ENCODE results near the gene LPAR4.

Gene LPAR4, protein sequence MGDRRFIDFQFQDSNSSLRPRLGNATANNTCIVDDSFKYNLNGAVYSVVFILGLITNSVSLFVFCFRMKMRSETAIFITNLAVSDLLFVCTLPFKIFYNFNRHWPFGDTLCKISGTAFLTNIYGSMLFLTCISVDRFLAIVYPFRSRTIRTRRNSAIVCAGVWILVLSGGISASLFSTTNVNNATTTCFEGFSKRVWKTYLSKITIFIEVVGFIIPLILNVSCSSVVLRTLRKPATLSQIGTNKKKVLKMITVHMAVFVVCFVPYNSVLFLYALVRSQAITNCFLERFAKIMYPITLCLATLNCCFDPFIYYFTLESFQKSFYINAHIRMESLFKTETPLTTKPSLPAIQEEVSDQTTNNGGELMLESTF

DNA sequence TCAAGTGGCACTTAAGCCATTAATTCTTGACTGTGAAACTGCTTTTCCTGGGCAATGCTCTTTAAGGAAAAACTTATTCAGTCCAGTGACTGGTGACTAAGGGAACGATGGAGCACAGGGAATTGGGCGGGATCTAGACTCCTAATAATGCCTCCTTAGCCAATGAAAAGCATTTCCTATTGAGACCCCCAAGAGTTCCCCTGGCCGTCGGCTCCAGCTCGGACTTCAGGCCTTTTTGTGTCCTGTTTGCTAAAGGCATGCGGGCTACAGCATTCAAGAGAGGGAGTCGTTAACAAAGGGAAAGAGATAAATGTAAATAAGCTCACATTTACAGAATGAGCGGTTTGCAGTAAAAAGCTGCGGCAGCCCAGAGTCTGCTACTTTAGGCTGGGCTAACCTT, at the start of gene LPAR4:
Gene LPAR4, plus strand, starts transcription at position 232 of the 400 bp plus-strand sequence. CDS start 7,150 bp downstream, outside the sequence.
- H3K36me3 ChIP-seq (ENCODE audit: control insufficient read depth, insufficient read depth, low read length) = no peaks in the 10 kb centered on the region
- H3K27me3 ChIP-seq (ENCODE audit: control insufficient read depth, insufficient read depth, low read length) = no peaks in the 10 kb centered on the region
- no peaks in the 10 kb centered on the region for H3K9me3 ChIP-seq (ENCODE audit: control insufficient read depth, insufficient read depth, low read length)
- H3K4me3 ChIP-seq (ENCODE audit: low read depth, low read length) = peak within 1 kb of the TSS; percentile 39
- peak within 1 kb of the TSS; percentile 5 for H3K9ac ChIP-seq (ENCODE audit: low read depth, low read length)
- no peaks in the 10 kb centered on the region for H3K4me1 ChIP-seq (ENCODE audit: control insufficient read depth, insufficient read depth, low read length)

DNA sequence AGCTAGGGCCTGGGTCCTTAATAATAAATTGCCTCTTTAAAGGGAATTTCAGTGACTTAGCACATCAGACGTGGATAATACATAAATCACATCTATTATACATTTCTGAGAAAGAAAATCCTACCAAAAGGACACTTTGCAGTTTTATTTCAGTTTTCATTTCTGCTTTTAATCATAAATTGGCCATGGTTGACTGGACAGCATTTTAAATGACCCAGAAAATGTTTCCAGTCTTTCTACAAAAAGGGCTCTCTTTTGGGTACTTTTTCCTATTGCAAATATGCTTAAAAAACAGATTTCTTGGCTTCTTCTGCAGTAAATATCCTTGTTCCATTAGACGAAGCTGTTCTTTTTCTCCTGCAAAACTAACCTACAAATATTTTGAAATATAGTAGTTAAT, 41.4 kb upstream of the LPAR4 start:
- Histone ChIP-seq H3K27me3 (ENCODE audit: control insufficient read depth, insufficient read depth, low read length) (no peaks in the 10 kb centered on the region), H3K4me1 (ENCODE audit: control insufficient read depth, insufficient read depth, low read length) (no peaks in the 10 kb centered on the region), H3K4me3 (ENCODE audit: low read depth, low read length) (no peak overlapping the region), H3K9ac (ENCODE audit: low read depth, low read length) (no peak overlapping the region), H3K36me3 (ENCODE audit: control insufficient read depth, insufficient read depth, low read length) (no peaks in the 10 kb centered on the region), H3K9me3 (ENCODE audit: control insufficient read depth, insufficient read depth, low read length) (no peaks in the 10 kb centered on the region)

DNA sequence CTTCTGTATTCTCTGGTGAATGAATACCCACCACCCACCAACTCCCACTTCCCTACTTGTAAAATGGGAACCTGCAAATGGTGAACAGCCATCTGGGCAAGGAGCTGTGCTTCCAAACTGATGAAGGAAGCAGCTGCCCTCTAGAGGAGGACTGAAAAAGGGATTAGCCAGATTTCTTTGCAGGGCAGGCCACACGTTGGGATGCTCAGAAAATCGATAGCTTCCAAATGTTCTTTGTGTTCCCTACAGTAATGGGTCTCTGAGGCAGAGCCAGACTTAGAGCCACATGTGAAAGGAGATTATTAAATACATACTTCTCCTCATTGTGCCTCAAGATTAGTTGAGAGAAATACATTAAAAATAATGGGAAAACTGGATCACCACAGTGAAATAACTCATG, 39.3 kb upstream of the LPAR4 start:
- Histone ChIP-seq H3K9me3 (ENCODE audit: control insufficient read depth, insufficient read depth, low read length) (no peaks in the 10 kb centered on the region), H3K4me3 (ENCODE audit: low read depth, low read length) (no peak overlapping the region), H3K36me3 (ENCODE audit: control insufficient read depth, insufficient read depth, low read length) (no peaks in the 10 kb centered on the region), H3K4me1 (ENCODE audit: control insufficient read depth, insufficient read depth, low read length) (no peaks in the 10 kb centered on the region), H3K9ac (ENCODE audit: low read depth, low read length) (no peak overlapping the region), H3K27me3 (ENCODE audit: control insufficient read depth, insufficient read depth, low read length) (no peaks in the 10 kb centered on the region)

DNA sequence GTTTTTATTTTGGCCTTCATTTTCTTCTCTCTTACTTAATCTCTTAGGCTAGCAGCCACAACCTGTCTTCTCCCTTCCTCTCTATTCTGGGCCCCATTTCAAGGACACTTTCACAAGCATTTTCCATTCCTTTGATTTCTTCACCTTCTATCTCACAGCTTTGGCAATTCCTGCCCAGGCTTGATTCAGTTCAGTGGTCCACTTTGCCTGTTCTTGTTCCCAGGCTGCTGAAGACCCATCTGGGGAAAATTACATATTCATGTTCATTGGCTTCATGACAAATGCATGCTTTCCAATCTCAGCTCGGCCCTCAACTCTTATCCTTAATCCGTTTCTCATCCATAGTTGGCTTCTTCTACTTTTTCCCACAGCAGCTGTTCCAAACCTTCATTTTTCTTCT, 38.7 kb upstream of the LPAR4 start:
- Histone ChIP-seq H3K9ac (ENCODE audit: low read depth, low read length) (no peak overlapping the region), H3K4me3 (ENCODE audit: low read depth, low read length) (no peak overlapping the region), H3K4me1 (ENCODE audit: control insufficient read depth, insufficient read depth, low read length) (no peaks in the 10 kb centered on the region), H3K36me3 (ENCODE audit: control insufficient read depth, insufficient read depth, low read length) (no peaks in the 10 kb centered on the region), H3K27me3 (ENCODE audit: control insufficient read depth, insufficient read depth, low read length) (no peaks in the 10 kb centered on the region), H3K9me3 (ENCODE audit: control insufficient read depth, insufficient read depth, low read length) (no peaks in the 10 kb centered on the region)

DNA sequence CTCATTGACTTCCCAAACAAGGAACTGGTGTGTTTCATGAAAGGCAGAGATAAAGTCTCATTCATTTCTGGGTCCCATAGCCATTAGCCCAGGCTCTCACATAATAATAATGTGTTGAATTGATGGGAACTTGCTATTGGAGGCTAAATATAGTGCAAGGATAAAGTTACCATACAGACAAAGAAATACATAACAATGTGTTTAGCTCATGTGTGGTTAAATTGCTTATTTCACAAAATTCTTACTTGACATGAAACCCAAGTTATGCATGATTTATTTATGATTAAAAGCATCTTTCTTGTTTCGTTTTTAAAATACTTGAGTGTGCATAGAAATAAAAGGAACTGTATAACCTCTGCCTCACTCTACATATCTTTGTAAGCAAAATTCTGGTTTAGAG, 37.3 kb upstream of the LPAR4 start:
- H3K27me3 ChIP-seq (ENCODE audit: control insufficient read depth, insufficient read depth, low read length) = no peaks in the 10 kb centered on the region
- H3K36me3 ChIP-seq (ENCODE audit: control insufficient read depth, insufficient read depth, low read length) = no peaks in the 10 kb centered on the region

DNA sequence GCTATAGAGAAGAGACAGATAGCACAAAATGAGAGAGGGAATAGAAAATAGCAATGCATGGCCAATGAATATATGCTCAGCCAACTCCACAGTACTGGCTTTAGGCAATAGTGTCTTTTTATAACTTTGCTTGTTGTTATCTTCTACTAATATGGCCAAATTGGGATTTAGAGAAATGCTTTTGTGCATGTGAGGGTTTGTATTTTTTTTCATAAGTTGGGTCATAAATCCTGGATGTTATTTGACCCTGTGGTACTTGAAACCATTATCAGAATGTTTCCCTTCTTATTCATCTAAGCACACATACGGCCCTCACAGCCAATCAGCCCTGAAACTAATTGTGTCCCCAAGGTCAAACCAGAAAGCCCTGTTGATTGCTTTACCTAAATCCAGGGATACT, 35.2 kb upstream of the LPAR4 start:
- Histone ChIP-seq H3K36me3 (ENCODE audit: control insufficient read depth, insufficient read depth, low read length) (no peaks in the 10 kb centered on the region), H3K27me3 (ENCODE audit: control insufficient read depth, insufficient read depth, low read length) (no peaks in the 10 kb centered on the region), H3K9ac (ENCODE audit: low read depth, low read length) (no peak overlapping the region), H3K4me3 (ENCODE audit: low read depth, low read length) (no peak overlapping the region), H3K9me3 (ENCODE audit: control insufficient read depth, insufficient read depth, low read length) (no peaks in the 10 kb centered on the region), H3K4me1 (ENCODE audit: control insufficient read depth, insufficient read depth, low read length) (no peaks in the 10 kb centered on the region)

More for the DNA sequence above, 37.3 kb upstream of the LPAR4 start:
- Histone ChIP-seq H3K4me3 (ENCODE audit: low read depth, low read length) (no peak overlapping the region), H3K9me3 (ENCODE audit: control insufficient read depth, insufficient read depth, low read length) (no peaks in the 10 kb centered on the region), H3K9ac (ENCODE audit: low read depth, low read length) (no peak overlapping the region), H3K4me1 (ENCODE audit: control insufficient read depth, insufficient read depth, low read length) (no peaks in the 10 kb centered on the region)

DNA sequence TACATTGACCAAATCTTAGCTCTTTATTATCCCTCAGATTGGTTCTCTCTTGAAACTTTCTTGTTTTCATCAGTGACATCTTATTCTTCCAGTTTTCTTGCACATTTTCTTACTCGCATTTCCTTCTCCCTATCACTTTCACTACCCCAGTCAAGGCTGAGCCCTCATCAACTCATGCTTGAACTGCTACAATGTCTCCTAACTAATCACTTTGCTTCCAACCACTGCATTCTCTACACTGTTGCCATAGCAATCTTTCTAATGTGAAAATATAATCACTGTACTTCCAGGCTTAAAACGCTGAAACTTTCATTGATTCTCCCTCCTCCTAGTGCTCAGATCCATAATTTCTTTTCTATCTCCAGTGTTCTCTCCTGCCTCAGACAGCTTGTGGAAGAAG, 22.2 kb upstream of the LPAR4 start:
- Histone ChIP-seq H3K36me3 (ENCODE audit: control insufficient read depth, insufficient read depth, low read length) (no peaks in the 10 kb centered on the region), H3K27me3 (ENCODE audit: control insufficient read depth, insufficient read depth, low read length) (no peaks in the 10 kb centered on the region), H3K4me3 (ENCODE audit: low read depth, low read length) (no peak overlapping the region), H3K9ac (ENCODE audit: low read depth, low read length) (no peak overlapping the region), H3K9me3 (ENCODE audit: control insufficient read depth, insufficient read depth, low read length) (no peaks in the 10 kb centered on the region), H3K4me1 (ENCODE audit: control insufficient read depth, insufficient read depth, low read length) (no peaks in the 10 kb centered on the region)

DNA sequence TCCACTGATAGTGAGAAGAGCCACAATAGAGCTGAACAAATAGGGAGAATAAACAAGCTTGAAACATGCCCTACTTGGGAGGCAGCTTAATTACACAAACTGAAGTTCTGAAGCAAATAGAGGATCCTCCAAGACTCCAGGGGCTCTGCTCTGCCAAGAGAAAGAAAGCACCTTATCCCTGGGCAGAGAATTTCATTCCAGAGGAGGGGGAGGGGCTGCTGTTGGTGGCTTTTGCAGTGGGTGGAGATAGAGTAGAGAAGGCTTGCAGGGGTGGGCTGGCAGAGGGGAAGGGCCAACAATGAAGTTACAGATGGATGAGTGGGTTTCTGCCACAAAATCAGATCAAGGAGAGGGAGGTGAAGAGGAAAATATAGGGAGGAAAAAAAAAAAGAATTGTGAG, 1.0 kb upstream of the LPAR4 start:
- Histone ChIP-seq H3K4me3 (ENCODE audit: low read depth, low read length) (no peak overlapping the region), H3K27me3 (ENCODE audit: control insufficient read depth, insufficient read depth, low read length) (no peaks in the 10 kb centered on the region), H3K9ac (ENCODE audit: low read depth, low read length) (no peak overlapping the region), H3K36me3 (ENCODE audit: control insufficient read depth, insufficient read depth, low read length) (no peaks in the 10 kb centered on the region), H3K9me3 (ENCODE audit: control insufficient read depth, insufficient read depth, low read length) (no peaks in the 10 kb centered on the region), H3K4me1 (ENCODE audit: control insufficient read depth, insufficient read depth, low read length) (no peaks in the 10 kb centered on the region)

DNA sequence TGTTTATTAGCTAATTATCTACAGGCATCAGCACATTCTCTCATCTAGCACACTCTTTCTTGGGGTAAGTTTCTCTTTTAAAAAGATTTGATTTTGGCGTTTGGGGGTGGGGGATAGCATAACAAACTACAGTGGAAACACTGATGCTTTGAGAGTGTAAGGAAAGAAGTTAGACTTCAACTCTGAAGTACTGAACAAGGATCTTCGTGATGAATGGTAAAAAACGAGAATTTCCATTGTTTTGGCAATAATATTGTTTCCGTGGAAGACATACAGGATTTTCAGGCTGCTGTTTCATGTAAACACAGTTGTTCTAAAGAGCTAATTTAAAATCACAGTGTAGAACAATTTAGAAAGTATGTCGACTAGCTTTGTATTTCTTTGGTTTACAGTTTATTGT, 451 bp downstream of the LPAR4 start:
- no peaks in the 10 kb centered on the region for H3K4me1 ChIP-seq (ENCODE audit: control insufficient read depth, insufficient read depth, low read length)
- no peaks in the 10 kb centered on the region for H3K9me3 ChIP-seq (ENCODE audit: control insufficient read depth, insufficient read depth, low read length)

DNA sequence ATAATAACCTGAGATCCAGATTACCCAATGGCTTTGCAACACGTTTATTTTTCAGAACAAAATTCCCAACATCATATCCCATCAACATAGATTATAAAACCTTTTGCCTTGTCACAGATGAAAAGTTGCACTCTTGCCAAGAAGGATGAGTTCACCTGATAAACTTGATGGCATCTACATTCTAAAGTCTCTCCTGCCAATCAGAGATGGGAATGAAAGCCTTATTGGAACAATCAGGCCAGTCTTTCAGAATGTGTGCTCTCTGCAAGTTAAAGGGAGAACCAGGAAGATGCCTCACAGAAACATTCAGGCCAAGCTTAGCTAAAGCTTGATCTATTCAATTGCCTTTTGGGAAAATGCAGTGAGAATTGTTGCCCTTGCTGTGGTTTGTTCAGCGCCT, 1.3 kb downstream of the LPAR4 start:
- no peaks in the 10 kb centered on the region for H3K27me3 ChIP-seq (ENCODE audit: control insufficient read depth, insufficient read depth, low read length)
- no peaks in the 10 kb centered on the region for H3K9me3 ChIP-seq (ENCODE audit: control insufficient read depth, insufficient read depth, low read length)
- no peaks in the 10 kb centered on the region for H3K4me1 ChIP-seq (ENCODE audit: control insufficient read depth, insufficient read depth, low read length)
- no peak overlapping the region for H3K9ac ChIP-seq (ENCODE audit: low read depth, low read length)
- no peak overlapping the region for H3K4me3 ChIP-seq (ENCODE audit: low read depth, low read length)
- H3K36me3 ChIP-seq (ENCODE audit: control insufficient read depth, insufficient read depth, low read length) = no peaks in the 10 kb centered on the region

More for the DNA sequence above, 451 bp downstream of the LPAR4 start:
- Histone ChIP-seq H3K9ac (ENCODE audit: low read depth, low read length) (peak overlapping the region; percentile 5), H3K36me3 (ENCODE audit: control insufficient read depth, insufficient read depth, low read length) (no peaks in the 10 kb centered on the region), H3K4me3 (ENCODE audit: low read depth, low read length) (peak overlapping the region; percentile 39), H3K27me3 (ENCODE audit: control insufficient read depth, insufficient read depth, low read length) (no peaks in the 10 kb centered on the region)

DNA sequence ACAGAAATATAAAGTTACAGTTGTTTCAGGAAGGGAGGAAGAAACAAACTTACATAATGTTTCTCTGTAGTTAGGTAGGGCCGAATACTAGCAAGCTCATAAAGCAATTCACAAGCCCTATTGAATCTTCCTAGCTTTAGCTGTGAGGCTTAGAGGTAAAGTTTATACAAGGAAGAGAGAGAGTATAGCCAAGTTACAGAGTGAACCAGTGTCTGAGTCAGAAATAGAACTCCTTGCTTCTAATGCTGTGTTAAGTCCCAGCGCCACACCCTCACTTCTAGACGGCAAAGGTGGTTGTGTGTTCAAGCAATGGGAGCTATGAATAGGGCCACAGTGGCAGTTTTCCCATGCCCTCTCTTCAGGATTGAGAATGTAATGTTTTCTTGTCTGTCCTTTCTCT, 6.1 kb downstream of the LPAR4 start:
- Histone ChIP-seq H3K4me1 (ENCODE audit: control insufficient read depth, insufficient read depth, low read length) (no peaks in the 10 kb centered on the region), H3K9me3 (ENCODE audit: control insufficient read depth, insufficient read depth, low read length) (no peaks in the 10 kb centered on the region), H3K9ac (ENCODE audit: low read depth, low read length) (no peak overlapping the region), H3K27me3 (ENCODE audit: control insufficient read depth, insufficient read depth, low read length) (no peaks in the 10 kb centered on the region), H3K36me3 (ENCODE audit: control insufficient read depth, insufficient read depth, low read length) (no peaks in the 10 kb centered on the region), H3K4me3 (ENCODE audit: low read depth, low read length) (no peak overlapping the region)

DNA sequence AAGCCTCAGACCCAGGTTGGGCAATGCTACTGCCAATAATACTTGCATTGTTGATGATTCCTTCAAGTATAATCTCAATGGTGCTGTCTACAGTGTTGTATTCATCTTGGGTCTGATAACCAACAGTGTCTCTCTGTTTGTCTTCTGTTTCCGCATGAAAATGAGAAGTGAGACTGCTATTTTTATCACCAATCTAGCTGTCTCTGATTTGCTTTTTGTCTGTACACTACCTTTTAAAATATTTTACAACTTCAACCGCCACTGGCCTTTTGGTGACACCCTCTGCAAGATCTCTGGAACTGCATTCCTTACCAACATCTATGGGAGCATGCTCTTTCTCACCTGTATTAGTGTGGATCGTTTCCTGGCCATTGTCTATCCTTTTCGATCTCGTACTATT, 7.4 kb downstream of the LPAR4 start:
- H3K4me3 ChIP-seq (ENCODE audit: low read depth, low read length) = no peak overlapping the region
- no peaks in the 10 kb centered on the region for H3K9me3 ChIP-seq (ENCODE audit: control insufficient read depth, insufficient read depth, low read length)
- no peaks in the 10 kb centered on the region for H3K36me3 ChIP-seq (ENCODE audit: control insufficient read depth, insufficient read depth, low read length)
- H3K27me3 ChIP-seq (ENCODE audit: control insufficient read depth, insufficient read depth, low read length) = no peaks in the 10 kb centered on the region
- no peaks in the 10 kb centered on the region for H3K4me1 ChIP-seq (ENCODE audit: control insufficient read depth, insufficient read depth, low read length)
- no peak overlapping the region for H3K9ac ChIP-seq (ENCODE audit: low read depth, low read length)

Measured in iPS-15b (cell line).